Stimulated activated CD8-positive, alpha-beta memory T cell treated with anti-CD3 and anti-CD28 coated beads, Interleukin-15, amount 100 ng/mL, for 24 hours (primary cell): Measurements from ENCODE around the gene TERT.
"Not testable (repeated sequence)": the region's sequence is repeated elsewhere in the genome, so short reads cannot be mapped to it uniquely, and the experiment has no call there.

Experiments used
- DNase-seq: peaks from one replicate; pipeline ENCODE4 v3.0.0-alpha.2; 2020; ENCODE audit warnings: low read depth

The TERT gene

GRCh38 chr5:1294206-1294834 is 548 bp downstream of the TERT start:
- DNase-seq: no peak

GRCh38 chr5:1293416-1294205 is 1.3 kb downstream of the TERT start:
- no peak for DNase-seq

- no peak for DNase-seq
Observed at GRCh38 chr5:1292846-1293415, 1.9 kb downstream of the TERT start.

GRCh38 chr5:1292139-1292538 is 2.7 kb downstream of the TERT start:
- DNase-seq: no peak

- no peak for DNase-seq
Observed at GRCh38 chr5:1291611-1292080, 3.2 kb downstream of the TERT start.

- not testable (repeated sequence) for DNase-seq
Observed at GRCh38 chr5:1290956-1291355, 3.9 kb downstream of the TERT start.

GRCh38 chr5:1289559-1289958 is 5.3 kb downstream of the TERT start:
- DNase-seq: not testable (repeated sequence)

GRCh38 chr5:1288439-1289335 is 6.2 kb downstream of the TERT start:
- no peak for DNase-seq

GRCh38 chr5:1285883-1286291 is 9.0 kb downstream of the TERT start:
- no peak for DNase-seq

GRCh38 chr5:1285141-1285540 is 9.7 kb downstream of the TERT start:
- DNase-seq: no peak

GRCh38 chr5:1284336-1284970 is 10.4 kb downstream of the TERT start:
- DNase-seq: not testable (repeated sequence)

- not testable (repeated sequence) for DNase-seq
Observed at GRCh38 chr5:1283729-1284041, 11.2 kb downstream of the TERT start.

- not testable (repeated sequence) for DNase-seq
Observed at GRCh38 chr5:1282993-1283728, 11.7 kb downstream of the TERT start.

GRCh38 chr5:1282131-1282992 is 12.5 kb downstream of the TERT start:
- no peak for DNase-seq

- no peak for DNase-seq
Observed at GRCh38 chr5:1281038-1281882, 13.6 kb downstream of the TERT start.

- DNase-seq: no peak
Observed at GRCh38 chr5:1280177-1281037, 14.5 kb downstream of the TERT start.

GRCh38 chr5:1279443-1280151 is 15.3 kb downstream of the TERT start:
- DNase-seq: no peak
